Lower leg skin (tissue), 3 donors: ENCODE results near the gene TTF2.

Source experiments
- POLR2A ChIP-seq, 2 donors: fragments of 450-650 bp; IDR thresholded peaks; one replicate each; pipeline ENCODE4 v1.6.1; 2016 to 2017; ENCODE audit warnings: antibody characterized with exemption in 2 of 2, mild to moderate bottlenecking in 1 of 2, moderate library complexity in 1 of 2
- TF ChIP-seq, protein P1 (sequence below), 3 donors: fragments of 450-650 bp; IDR thresholded peaks; one replicate each; pipeline ENCODE4 v1.5.1; 2016; ENCODE audit warnings: antibody characterized with exemption in 3 of 3, mild to moderate bottlenecking in 3 of 3, moderate library complexity in 2 of 3

DNA sequence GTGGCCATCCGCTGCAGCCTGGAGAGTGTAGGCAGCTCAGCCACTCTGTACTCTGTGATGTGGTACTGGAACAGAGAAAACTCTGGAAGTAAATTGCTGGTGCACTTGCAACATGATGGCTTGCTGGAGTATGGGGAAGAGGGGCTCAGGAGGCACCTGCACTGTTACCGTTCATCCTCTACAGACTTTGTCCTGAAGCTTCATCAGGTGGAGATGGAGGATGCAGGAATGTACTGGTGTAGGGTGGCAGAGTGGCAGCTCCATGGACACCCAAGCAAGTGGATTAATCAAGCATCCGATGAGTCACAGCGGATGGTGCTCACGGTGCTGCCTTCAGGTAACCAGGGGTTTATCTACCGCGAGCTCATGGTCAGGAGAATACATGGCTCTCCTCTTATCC, 34.6 kb upstream of the TTF2 start:
- TF ChIP-seq, protein P1, sequence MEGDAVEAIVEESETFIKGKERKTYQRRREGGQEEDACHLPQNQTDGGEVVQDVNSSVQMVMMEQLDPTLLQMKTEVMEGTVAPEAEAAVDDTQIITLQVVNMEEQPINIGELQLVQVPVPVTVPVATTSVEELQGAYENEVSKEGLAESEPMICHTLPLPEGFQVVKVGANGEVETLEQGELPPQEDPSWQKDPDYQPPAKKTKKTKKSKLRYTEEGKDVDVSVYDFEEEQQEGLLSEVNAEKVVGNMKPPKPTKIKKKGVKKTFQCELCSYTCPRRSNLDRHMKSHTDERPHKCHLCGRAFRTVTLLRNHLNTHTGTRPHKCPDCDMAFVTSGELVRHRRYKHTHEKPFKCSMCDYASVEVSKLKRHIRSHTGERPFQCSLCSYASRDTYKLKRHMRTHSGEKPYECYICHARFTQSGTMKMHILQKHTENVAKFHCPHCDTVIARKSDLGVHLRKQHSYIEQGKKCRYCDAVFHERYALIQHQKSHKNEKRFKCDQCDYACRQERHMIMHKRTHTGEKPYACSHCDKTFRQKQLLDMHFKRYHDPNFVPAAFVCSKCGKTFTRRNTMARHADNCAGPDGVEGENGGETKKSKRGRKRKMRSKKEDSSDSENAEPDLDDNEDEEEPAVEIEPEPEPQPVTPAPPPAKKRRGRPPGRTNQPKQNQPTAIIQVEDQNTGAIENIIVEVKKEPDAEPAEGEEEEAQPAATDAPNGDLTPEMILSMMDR (IDR thresholded peaks at IDR 0.05): no peak
- no peak for TF ChIP-seq POLR2A (IDR thresholded peaks at IDR 0.05)
